Astrocyte (in vitro differentiated cells and primary cell): ENCODE results near the gene JPH4. TPM values are rescaled to one million over a fixed set of nuclear protein-coding genes. Genes with fewer than 3 reads are reported as not detected.

Source experiments
- DNase-seq: peaks from one replicate; pipeline ENCODE4 v3.0.0-alpha.2; 2010; ENCODE audit warnings: low read depth
- FAIRE-seq: peaks from 2 replicates; lab custom pipeline; 2011; peaks lifted over from hg19 to GRCh38; lab: Jason Lieb, UNC
- H2AFZ ChIP-seq: 2 replicates; pipeline ENCODE4 v1.6.0; 2012; ENCODE audit warnings: low read depth, low read length, inconsistent platforms
- H3K27ac ChIP-seq: 2 replicates; pipeline ENCODE4 v1.5.1; 2011; ENCODE audit warnings: low read depth, low read length, inconsistent platforms
- H3K27me3 ChIP-seq: 2 replicates; pipeline ENCODE4 v1.6.0; 2011; ENCODE audit warnings: low read length, inconsistent platforms; ENCODE audit not compliant: insufficient read depth
- H3K36me3 ChIP-seq: 2 replicates; pipeline ENCODE4 v1.5.1; 2011; ENCODE audit warnings: low read length, inconsistent platforms; ENCODE audit not compliant: insufficient read depth
- H3K4me1 ChIP-seq: 2 replicates; pipeline ENCODE4 v1.5.1; 2011; ENCODE audit warnings: low read length, inconsistent platforms; ENCODE audit not compliant: insufficient read depth
- H3K4me2 ChIP-seq: 2 replicates; pipeline ENCODE4 v1.6.0; 2012; ENCODE audit warnings: low read length, inconsistent platforms
- H3K4me3 ChIP-seq: 2 replicates; pipeline ENCODE4 v1.5.1; 2011; ENCODE audit warnings: low read depth, mild to moderate bottlenecking, low read length, inconsistent platforms; ENCODE audit not compliant: insufficient read depth
- H3K79me2 ChIP-seq: 2 replicates; pipeline ENCODE4 v1.6.0; 2012; ENCODE audit warnings: mild to moderate bottlenecking, low read length, inconsistent platforms; ENCODE audit not compliant: insufficient read depth
- H3K9ac ChIP-seq: 2 replicates; pipeline ENCODE4 v1.6.0; 2012; ENCODE audit warnings: mild to moderate bottlenecking, low read length, inconsistent platforms
- H3K9me3 ChIP-seq: 2 replicates; pipeline ENCODE4 v1.5.1; 2012; ENCODE audit warnings: low read depth, mild to moderate bottlenecking, low read length, inconsistent platforms; ENCODE audit not compliant: insufficient read depth
- H4K20me1 ChIP-seq: 2 replicates; pipeline ENCODE4 v1.6.0; 2012; ENCODE audit warnings: low read length, inconsistent platforms; ENCODE audit not compliant: insufficient read depth
- H3K27ac Mint-ChIP-seq: one replicate; pipeline ENCODE4 v1.8.0; 2021; ENCODE audit warnings: mild to moderate bottlenecking, mixed read lengths; ENCODE audit not compliant: unreplicated experiment
- H3K27me3 Mint-ChIP-seq: one replicate; pipeline ENCODE4 v1.8.0; 2021; ENCODE audit warnings: low read depth, mixed read lengths; ENCODE audit not compliant: unreplicated experiment
- H3K36me3 Mint-ChIP-seq: one replicate; pipeline ENCODE4 v1.8.0; 2021; ENCODE audit warnings: low read depth, mixed read lengths; ENCODE audit not compliant: unreplicated experiment
- H3K4me1 Mint-ChIP-seq: one replicate; pipeline ENCODE4 v1.8.0; 2021; ENCODE audit warnings: low read depth, mixed read lengths; ENCODE audit not compliant: unreplicated experiment
- H3K4me3 Mint-ChIP-seq: one replicate; pipeline ENCODE4 v1.8.0; 2021; ENCODE audit warnings: mild to moderate bottlenecking, moderate library complexity, mixed read lengths; ENCODE audit not compliant: unreplicated experiment
- H3K9me3 Mint-ChIP-seq: one replicate; pipeline ENCODE4 v1.8.0; 2021; ENCODE audit warnings: mild to moderate bottlenecking, mixed read lengths; ENCODE audit not compliant: unreplicated experiment
- CTCF ChIP-seq: IDR thresholded peaks from 2 replicates; pipeline ENCODE4 v1.5.1; 2011; ENCODE audit warnings: low read depth, mild to moderate bottlenecking, inconsistent platforms, low read length, moderate library complexity; ENCODE audit not compliant: insufficient read depth
- EZH2 ChIP-seq: IDR thresholded peaks from 2 replicates; pipeline ENCODE4 v1.6.1; 2012; ENCODE audit warnings: mild to moderate bottlenecking, low read length, inconsistent platforms; ENCODE audit not compliant: insufficient read depth
- total RNA-seq: library from RNA; stranded (reverse); gene quantifications from 2 replicates; pipeline ENCODE4 v1.2.1, GENCODE V29; 2021

The JPH4 gene
- total RNA-seq, 1 donor from 2014 or later = 1.1 TPM

GRCh38 chr14:23532658-23533057 is 45.9 kb downstream of the JPH4 start:
- Histone ChIP-seq H4K20me1 (no peaks in the 10 kb centered on the region), H3K27me3 (no peaks in the 10 kb centered on the region), H3K9me3 (no peaks in the 10 kb centered on the region), H3K4me3 (no peak overlapping the region), H3K27ac (no peak overlapping the region), H3K4me2 (no peak overlapping the region), H3K9ac (no peak overlapping the region), H3K79me2 (no peaks in the 10 kb centered on the region), H2AFZ (no peak overlapping the region), H3K4me1 (no peaks in the 10 kb centered on the region), H3K36me3 (no peaks in the 10 kb centered on the region)
- Mint-ChIP-seq H3K4me1 (peaks cover 9% of the 10 kb centered on the region), H3K9me3 (no peaks in the 10 kb centered on the region), H3K4me3 (peak overlapping the region; percentile 50), H3K36me3 (peaks cover 32% of the 10 kb centered on the region), H3K27me3 (no peaks in the 10 kb centered on the region), H3K27ac (peak overlapping the region; percentile 18)
- TF ChIP-seq CTCF (no peak), EZH2 (no peak)
- DNase-seq = no peak
- FAIRE-seq = no peak

- Histone ChIP-seq H2AFZ (no peak overlapping the region), H4K20me1 (no peaks in the 10 kb centered on the region), H3K4me3 (no peak overlapping the region), H3K9ac (no peak overlapping the region), H3K27me3 (no peaks in the 10 kb centered on the region), H3K36me3 (no peaks in the 10 kb centered on the region), H3K79me2 (no peaks in the 10 kb centered on the region), H3K4me2 (no peak overlapping the region), H3K9me3 (no peaks in the 10 kb centered on the region), H3K27ac (no peak overlapping the region), H3K4me1 (no peaks in the 10 kb centered on the region)
- Mint-ChIP-seq H3K9me3 (no peaks in the 10 kb centered on the region), H3K4me1 (peaks cover 9% of the 10 kb centered on the region), H3K36me3 (peaks cover 43% of the 10 kb centered on the region), H3K27me3 (no peaks in the 10 kb centered on the region), H3K4me3 (no peak overlapping the region), H3K27ac (no peak overlapping the region)
- DNase-seq = no peak
- TF ChIP-seq CTCF (no peak), EZH2 (no peak)
- no peak for FAIRE-seq
Observed at GRCh38 chr14:23531391-23531790, 47.2 kb downstream of the JPH4 start.

- H3K36me3 ChIP-seq = no peaks in the 10 kb centered on the region
- H3K4me3 ChIP-seq = no peak overlapping the region
Observed at GRCh38 chr14:23530375-23531055, 48.1 kb downstream of the JPH4 start.

More at GRCh38 chr14:23530375-23531055, 48.1 kb downstream of the JPH4 start:
- H3K9me3 ChIP-seq = no peaks in the 10 kb centered on the region
- H3K79me2 ChIP-seq = no peaks in the 10 kb centered on the region
- TF ChIP-seq EZH2 (no peak), CTCF (no peak)
- no peaks in the 10 kb centered on the region for H3K4me1 ChIP-seq
- H3K27ac ChIP-seq = no peak overlapping the region
- no peaks in the 10 kb centered on the region for H3K9me3 Mint-ChIP-seq
- no peaks in the 10 kb centered on the region for H3K27me3 Mint-ChIP-seq
- no peak overlapping the region for H2AFZ ChIP-seq
- no peak overlapping the region for H3K4me3 Mint-ChIP-seq
- H3K4me2 ChIP-seq = no peak overlapping the region
- FAIRE-seq (no peak), DNase-seq (no peak)
- no peak overlapping the region for H3K9ac ChIP-seq
- H3K4me1 Mint-ChIP-seq = peaks cover 9% of the 10 kb centered on the region
- H3K36me3 Mint-ChIP-seq = peaks cover 48% of the 10 kb centered on the region
- no peaks in the 10 kb centered on the region for H3K27me3 ChIP-seq
- no peaks in the 10 kb centered on the region for H4K20me1 ChIP-seq
- no peak overlapping the region for H3K27ac Mint-ChIP-seq
